Tibial artery (tissue), 4 donors: ENCODE results near the gene FSTL4.

Source experiments
- DNase-seq, 2 donors: peaks; one replicate each; pipeline ENCODE4 v3.0.0-alpha.2; 2019
- H3K27ac ChIP-seq, 2 donors: fragments of 200-600 bp; sonication (generic) in 1 of 2; 1 replicate in 1 of 2; 2 replicates in 1 of 2; pipeline ENCODE4 v1.5.1; 2018 to 2019; ENCODE audit warnings: mild to moderate bottlenecking in 1 of 2
- H3K27me3 ChIP-seq, 2 donors: fragments of 200-600 bp; sonication (generic) in 1 of 2; one replicate each; pipeline versions ENCODE4 v1.5.1 to v1.6.0; 2016 to 2019
- H3K36me3 ChIP-seq, 3 donors: fragments of 200-600 bp; sonication (generic) in 2 of 3; one replicate each; pipeline ENCODE4 v1.5.1; 2016 to 2019; ENCODE audit warnings: mild to moderate bottlenecking in 2 of 3
- H3K4me1 ChIP-seq, 4 donors: fragments of 200-600 bp; sonication (generic) in 2 of 4; 1 replicate in 3 of 4; 2 replicates in 1 of 4; pipeline ENCODE4 v1.5.1; 2016 to 2019
- H3K4me3 ChIP-seq, 2 donors: fragments of 200-600 bp; sonication (generic) in 1 of 2; 1 replicate in 1 of 2; 2 replicates in 1 of 2; pipeline ENCODE4 v1.5.1; 2018 to 2019; ENCODE audit warnings: mild to moderate bottlenecking in 2 of 2
- H3K9me3 ChIP-seq, 3 donors: fragments of 200-600 bp; sonication (generic) in 1 of 3; one replicate each; pipeline ENCODE4 v1.5.1; 2016 to 2019
- CTCF ChIP-seq, 2 experiments: fragments of 200-600 bp in 1 of 2; fragments of 450-650 bp in 1 of 2; IDR thresholded peaks; one replicate each; pipeline ENCODE4 v1.5.1; 2017 to 2019; ENCODE audit warnings: antibody characterized with exemption in 2 of 2, mild to moderate bottlenecking in 1 of 2, moderate library complexity in 1 of 2
- intact Hi-C: fragments of 100-400 bp; cut with DNase I; formaldehyde crosslinking; loops from one replicate; pipeline ENCODE4 v1.15.0; 2023; ENCODE audit warnings: low total_unique reads

Gene FSTL4

GRCh38 chr5:133203317-133204305, 408.7 kb downstream of the FSTL4 start:
- no peak for TF ChIP-seq CTCF (IDR thresholded peaks at IDR 0.05)
- intact Hi-C loops, result no loop called here
- Histone ChIP-seq H3K27ac (no peak overlapping the region), H3K9me3 (peaks cover 0 to 5% (median 0%) of the 10 kb centered on the region in 3 donors), H3K4me3 (no peak overlapping the region), H3K36me3 (no peaks in the 10 kb centered on the region), H3K4me1 (no peaks in the 10 kb centered on the region), H3K27me3 (peaks cover 0 to 15% of the 10 kb centered on the region in 2 donors)
- DNase-seq, result no peak

GRCh38 chr5:133202066-133202665, 410.2 kb downstream of the FSTL4 start:
- Histone ChIP-seq H3K9me3 (peaks cover 0 to 5% (median 0%) of the 10 kb centered on the region in 3 donors), H3K27me3 (peaks cover 0 to 15% of the 10 kb centered on the region in 2 donors), H3K4me3 (no peak overlapping the region), H3K4me1 (no peaks in the 10 kb centered on the region), H3K27ac (no peak overlapping the region), H3K36me3 (no peaks in the 10 kb centered on the region)
- no peak for DNase-seq
- intact Hi-C loops, result no loop called here
- TF ChIP-seq CTCF (IDR thresholded peaks at IDR 0.05), result no peak

- H3K36me3 ChIP-seq, result no peaks in the 10 kb centered on the region
- H3K4me3 ChIP-seq, result no peak overlapping the region
- no peak overlapping the region for H3K27ac ChIP-seq
- H3K9me3 ChIP-seq, result peaks cover 0 to 5% (median 0%) of the 10 kb centered on the region in 3 donors
- no peak for DNase-seq
- no peak for TF ChIP-seq CTCF (IDR thresholded peaks at IDR 0.05)
- H3K27me3 ChIP-seq, result peaks cover 0 to 15% of the 10 kb centered on the region in 2 donors
- intact Hi-C loops, result no loop called here
- H3K4me1 ChIP-seq, result no peaks in the 10 kb centered on the region
These were observed 411.0 kb downstream of the FSTL4 start for GRCh38 chr5:133201310-133201709.

GRCh38 chr5:133200256-133200655, 412.1 kb downstream of the FSTL4 start:
- Histone ChIP-seq H3K9me3 (peaks cover 0 to 5% (median 0%) of the 10 kb centered on the region in 3 donors), H3K36me3 (no peaks in the 10 kb centered on the region), H3K27ac (no peak overlapping the region), H3K4me3 (no peak overlapping the region), H3K27me3 (peaks cover 0 to 15% of the 10 kb centered on the region in 2 donors), H3K4me1 (no peaks in the 10 kb centered on the region)
- DNase-seq, result no peak
- intact Hi-C loops, result no loop called here
- TF ChIP-seq CTCF (IDR thresholded peaks at IDR 0.05), result no peak

GRCh38 chr5:133199417-133200178, 412.7 kb downstream of the FSTL4 start:
- H3K4me3 ChIP-seq, result no peak overlapping the region
- H3K9me3 ChIP-seq, result peaks cover 0 to 5% (median 0%) of the 10 kb centered on the region in 3 donors
- H3K27ac ChIP-seq, result no peak overlapping the region
- intact Hi-C loops, result no loop called here
- peaks cover 0 to 21% of the 10 kb centered on the region in 2 donors for H3K27me3 ChIP-seq
- no peak for DNase-seq
- H3K36me3 ChIP-seq, result no peaks in the 10 kb centered on the region
- TF ChIP-seq CTCF (IDR thresholded peaks at IDR 0.05), result no peak
- no peaks in the 10 kb centered on the region for H3K4me1 ChIP-seq
